Liver (tissue), 9 donors: ENCODE results near the gene AATK. TPM values are rescaled to one million over a fixed set of nuclear protein-coding genes. Genes with fewer than 3 reads are reported as not detected.

Experiments used
- DNase-seq: peaks from one replicate; pipeline ENCODE4 v3.0.0-alpha.2; 2017; ENCODE audit warnings: low spot score
- H3K27ac ChIP-seq, 2 donors: one replicate each; pipeline ENCODE4 v1.7.0; 2013; ENCODE audit warnings: inconsistent platforms in 2 of 2, low read length in 2 of 2, control low read depth in 1 of 2, low read depth in 1 of 2, mild to moderate bottlenecking in 1 of 2
- H3K27me3 ChIP-seq, 4 donors: one replicate each; pipeline versions ENCODE4 v1.6.1 to v1.7.0; 2013; ENCODE audit warnings: low read length in 3 of 4, inconsistent platforms in 1 of 4, mild to moderate bottlenecking in 1 of 4, moderate library complexity in 1 of 4; ENCODE audit not compliant: control insufficient read depth in 4 of 4, insufficient read depth in 4 of 4
- H3K36me3 ChIP-seq, 4 donors: one replicate each; pipeline versions ENCODE4 v1.6.1 to v1.7.0; 2013; ENCODE audit warnings: low read length in 3 of 4, mild to moderate bottlenecking in 3 of 4, low read depth in 1 of 4, moderate library complexity in 1 of 4; ENCODE audit not compliant: control insufficient read depth in 4 of 4, insufficient read depth in 3 of 4
- H3K4me1 ChIP-seq, 4 donors: one replicate each; pipeline versions ENCODE4 v1.6.1 to v1.7.0; 2013; ENCODE audit warnings: low read length in 3 of 4, mild to moderate bottlenecking in 3 of 4, moderate library complexity in 1 of 4; ENCODE audit not compliant: control insufficient read depth in 4 of 4, insufficient read depth in 4 of 4
- H3K4me3 ChIP-seq, 3 donors: one replicate each; pipeline versions ENCODE4 v1.6.1 to v1.7.0; 2013; ENCODE audit warnings: low read length in 3 of 3, control low read depth in 1 of 3, low read depth in 1 of 3, mild to moderate bottlenecking in 1 of 3
- H3K9ac ChIP-seq, 2 donors: one replicate each; pipeline ENCODE4 v1.7.0; 2013; ENCODE audit warnings: low read length in 2 of 2, mild to moderate bottlenecking in 2 of 2, moderate library complexity in 2 of 2, control low read depth in 1 of 2, low read depth in 1 of 2
- H3K9me3 ChIP-seq, 4 donors: one replicate each; pipeline versions ENCODE4 v1.6.1 to v1.7.0; 2013; ENCODE audit warnings: low read length in 3 of 4; ENCODE audit not compliant: control insufficient read depth in 4 of 4
- EGR1 ChIP-seq, 2 donors: IDR thresholded peaks; 2 replicates each; pipeline ENCODE4 v1.6.1; 2016 to 2018; ENCODE audit warnings: antibody characterized with exemption in 2 of 2, low read depth in 2 of 2
- FOXA1 ChIP-seq: IDR thresholded peaks from 2 replicates; pipeline ENCODE4 v1.6.1; 2016; ENCODE audit warnings: antibody characterized with exemption
- FOXA2 ChIP-seq: IDR thresholded peaks from 2 replicates; pipeline ENCODE4 v1.6.1; 2016; ENCODE audit warnings: antibody characterized with exemption
- GABPA ChIP-seq, 2 donors: IDR thresholded peaks in 1 of 2; conservative IDR thresholded peaks in 1 of 2; 2 replicates each; pipeline ENCODE4 v1.6.1; 2016; ENCODE audit warnings: antibody characterized with exemption in 2 of 2, mild to moderate bottlenecking in 1 of 2, moderate library complexity in 1 of 2
- HNF4A ChIP-seq, 2 donors: conservative IDR thresholded peaks; 2 replicates each; pipeline ENCODE4 v1.6.1; 2016; ENCODE audit warnings: antibody characterized with exemption in 2 of 2, mild to moderate bottlenecking in 2 of 2
- HNF4G ChIP-seq: IDR thresholded peaks from 2 replicates; pipeline ENCODE4 v1.6.1; 2016; ENCODE audit warnings: antibody characterized with exemption
- JUND ChIP-seq, 2 donors: IDR thresholded peaks; 2 replicates each; pipeline ENCODE4 v1.6.1; 2016; ENCODE audit warnings: antibody characterized with exemption in 2 of 2
- NR2F2 ChIP-seq: IDR thresholded peaks from 2 replicates; pipeline ENCODE4 v1.6.1; 2016; ENCODE audit warnings: antibody characterized with exemption
- RAD21 ChIP-seq, 2 donors: IDR thresholded peaks; 2 replicates each; pipeline ENCODE4 v1.6.1; 2016; ENCODE audit warnings: antibody characterized with exemption in 2 of 2, mild to moderate bottlenecking in 2 of 2
- RXRA ChIP-seq, 2 donors: IDR thresholded peaks; 2 replicates each; pipeline ENCODE4 v1.6.1; 2017 to 2018; ENCODE audit warnings: antibody characterized with exemption in 2 of 2, mild to moderate bottlenecking in 1 of 2
- SP1 ChIP-seq: IDR thresholded peaks from 2 replicates; pipeline ENCODE4 v1.6.1; 2018; ENCODE audit warnings: antibody characterized with exemption, mild to moderate bottlenecking
- TAF1 ChIP-seq: conservative IDR thresholded peaks from 2 replicates; pipeline ENCODE4 v1.6.1; 2016; ENCODE audit warnings: antibody characterized with exemption, mild to moderate bottlenecking
- YY1 ChIP-seq: IDR thresholded peaks from 2 replicates; pipeline ENCODE4 v1.6.1; 2016; ENCODE audit warnings: antibody characterized with exemption, mild to moderate bottlenecking
- WGBS: extraction: QIAGEN DNeasy Blood & Tissue Kit; methylation state at CpG from one replicate; pipeline ENCODE4 v1.1.7; 2013; 5-methylcytosine and 5-hydroxymethylcytosine counted together
- polyA plus RNA-seq, 2 donors: library from polyadenylated mRNA; stranded (reverse) in 1 of 2; unstranded in 1 of 2; fragments of 200-250 nt in 1 of 2; fragments of >200 nt in 1 of 2; fragmentation: Nextera tagmentation in 1 of 2; extraction: Ambion mirVana in 1 of 2; gene quantifications; one replicate each; pipeline versions ENCODE4 v1.2.1 to v1.2.3, GENCODE V29; 2013 to 2015
- total RNA-seq, 2 donors: library from RNA; depleted of rRNA; stranded (reverse); fragments of >200 nt; gene quantifications; one replicate each; pipeline ENCODE4 v1.2.3, GENCODE V29; 2014
- TF ChIP-seq, protein P1 (sequence below): IDR thresholded peaks from 2 replicates; pipeline ENCODE4 v1.6.1; 2016; ENCODE audit warnings: antibody characterized with exemption, mild to moderate bottlenecking
- TF ChIP-seq, protein P2 (sequence below): IDR thresholded peaks from 2 replicates; pipeline ENCODE4 v1.6.1; 2016; ENCODE audit warnings: antibody characterized with exemption
- TF ChIP-seq, protein P3 (sequence below): fragments of 150-350 bp; IDR thresholded peaks from 2 replicates; pipeline ENCODE4 v1.5.1; 2017; ENCODE audit warnings: improper control_type of control experiment, low read depth, low read length; ENCODE audit not compliant: missing input control
- TF ChIP-seq, protein P4 (sequence below): IDR thresholded peaks from 2 replicates; pipeline ENCODE4 v1.6.1; 2016; ENCODE audit warnings: antibody characterized with exemption
- TF ChIP-seq, protein P5 (sequence below): IDR thresholded peaks from 2 replicates; pipeline ENCODE4 v1.6.1; 2016; ENCODE audit warnings: antibody characterized with exemption
- donor health status: healthy.
- donor health status: healthy.
- donor health status: healthy.
- donor health status: healthy.
- donor health status: healthy.

AATK gene
- total and polyA plus RNA-seq, 4 donors: 0.24 to 2.3 (median 0.62) TPM

DNA sequence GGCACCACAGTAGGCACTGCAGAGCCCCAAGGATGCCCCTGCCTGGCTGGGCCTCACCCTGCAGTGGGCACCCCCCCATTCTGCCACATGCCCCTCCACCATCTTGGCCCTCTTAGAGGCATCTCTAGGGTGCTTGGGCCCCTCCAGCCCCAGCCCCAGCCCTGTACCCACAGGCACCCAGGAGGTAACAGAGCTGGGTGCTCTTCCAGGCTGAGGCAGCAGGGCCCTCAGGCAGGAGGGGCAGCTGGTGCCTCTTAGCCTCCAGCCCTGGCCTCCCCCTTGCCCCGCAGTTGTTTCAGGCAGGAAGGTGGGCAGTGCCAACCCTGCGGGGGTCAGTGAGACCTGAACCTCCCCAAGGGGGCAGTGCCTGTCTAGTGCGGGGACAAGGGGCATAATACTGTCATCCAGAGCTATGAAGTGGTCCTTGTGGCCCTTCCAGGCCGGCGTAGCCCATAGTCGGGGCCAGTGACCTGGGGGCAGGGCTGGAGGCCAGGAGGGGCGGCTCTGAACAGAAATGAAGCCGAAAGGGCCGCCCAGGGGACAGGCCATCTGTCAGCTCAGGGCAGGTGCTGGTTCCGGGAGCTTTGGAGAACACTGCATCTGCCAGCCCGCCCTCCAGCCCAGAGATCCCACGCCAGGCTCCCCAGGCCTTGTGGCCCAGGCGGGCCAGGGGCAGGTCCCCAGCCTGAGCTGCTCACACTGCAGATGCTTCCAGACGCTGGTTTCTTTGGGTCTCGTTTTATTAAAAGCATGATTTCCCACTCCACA lies 4.9 kb upstream of the AATK start:
- no peak for DNase-seq
- H3K9ac ChIP-seq: no peak overlapping the region
- H3K27me3 ChIP-seq: no peaks in the 10 kb centered on the region
- WGBS: 86% methylated on average over 15 of the region's 15 CpGs
- no peak overlapping the region for H3K4me3 ChIP-seq
- TF ChIP-seq JUND (IDR thresholded peaks at IDR 0.05): no peak
- H3K36me3 ChIP-seq: no peaks in the 10 kb centered on the region
- H3K27ac ChIP-seq: no peak overlapping the region
- no peaks in the 10 kb centered on the region for H3K9me3 ChIP-seq
- H3K4me1 ChIP-seq: peaks cover 0 to 3% (median 0%) of the 10 kb centered on the region in 4 donors

DNA sequence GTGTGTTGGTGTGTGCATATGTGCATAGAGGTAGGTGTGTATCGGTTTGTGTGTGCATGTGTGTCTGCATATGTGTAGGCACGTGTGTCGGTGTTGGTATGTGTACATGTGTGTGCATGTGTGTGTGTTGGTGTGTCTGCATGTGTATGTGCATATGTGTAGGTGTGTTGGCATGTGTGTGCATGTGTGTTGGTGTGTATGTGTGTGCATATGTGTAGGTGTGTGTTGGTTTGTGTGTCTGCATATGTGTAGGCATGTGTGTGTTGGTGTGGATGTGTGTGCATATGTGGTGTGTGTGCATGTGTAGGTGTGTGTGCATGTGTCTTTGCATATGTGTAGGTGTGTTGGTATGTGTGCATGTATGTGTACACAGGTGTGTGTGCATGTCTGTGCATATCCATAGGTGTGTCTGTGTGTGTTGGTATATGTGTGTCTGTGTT lies 3.9 kb upstream of the AATK start:
- no peak for DNase-seq
- 97% methylated on average over 3 of the region's 3 CpGs for WGBS
- H3K27ac ChIP-seq: no peak overlapping the region

More for the DNA sequence above, 3.9 kb upstream of the AATK start:
- Histone ChIP-seq H3K27me3 (no peaks in the 10 kb centered on the region), H3K9ac (no peak overlapping the region), H3K9me3 (no peaks in the 10 kb centered on the region), H3K4me3 (no peak overlapping the region), H3K4me1 (peaks cover 0 to 10% (median 2%) of the 10 kb centered on the region in 4 donors), H3K36me3 (no peaks in the 10 kb centered on the region)
- TF ChIP-seq, protein P1, sequence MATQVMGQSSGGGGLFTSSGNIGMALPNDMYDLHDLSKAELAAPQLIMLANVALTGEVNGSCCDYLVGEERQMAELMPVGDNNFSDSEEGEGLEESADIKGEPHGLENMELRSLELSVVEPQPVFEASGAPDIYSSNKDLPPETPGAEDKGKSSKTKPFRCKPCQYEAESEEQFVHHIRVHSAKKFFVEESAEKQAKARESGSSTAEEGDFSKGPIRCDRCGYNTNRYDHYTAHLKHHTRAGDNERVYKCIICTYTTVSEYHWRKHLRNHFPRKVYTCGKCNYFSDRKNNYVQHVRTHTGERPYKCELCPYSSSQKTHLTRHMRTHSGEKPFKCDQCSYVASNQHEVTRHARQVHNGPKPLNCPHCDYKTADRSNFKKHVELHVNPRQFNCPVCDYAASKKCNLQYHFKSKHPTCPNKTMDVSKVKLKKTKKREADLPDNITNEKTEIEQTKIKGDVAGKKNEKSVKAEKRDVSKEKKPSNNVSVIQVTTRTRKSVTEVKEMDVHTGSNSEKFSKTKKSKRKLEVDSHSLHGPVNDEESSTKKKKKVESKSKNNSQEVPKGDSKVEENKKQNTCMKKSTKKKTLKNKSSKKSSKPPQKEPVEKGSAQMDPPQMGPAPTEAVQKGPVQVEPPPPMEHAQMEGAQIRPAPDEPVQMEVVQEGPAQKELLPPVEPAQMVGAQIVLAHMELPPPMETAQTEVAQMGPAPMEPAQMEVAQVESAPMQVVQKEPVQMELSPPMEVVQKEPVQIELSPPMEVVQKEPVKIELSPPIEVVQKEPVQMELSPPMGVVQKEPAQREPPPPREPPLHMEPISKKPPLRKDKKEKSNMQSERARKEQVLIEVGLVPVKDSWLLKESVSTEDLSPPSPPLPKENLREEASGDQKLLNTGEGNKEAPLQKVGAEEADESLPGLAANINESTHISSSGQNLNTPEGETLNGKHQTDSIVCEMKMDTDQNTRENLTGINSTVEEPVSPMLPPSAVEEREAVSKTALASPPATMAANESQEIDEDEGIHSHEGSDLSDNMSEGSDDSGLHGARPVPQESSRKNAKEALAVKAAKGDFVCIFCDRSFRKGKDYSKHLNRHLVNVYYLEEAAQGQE: no peak
- TF ChIP-seq JUND (IDR thresholded peaks at IDR 0.05) (no peak), GABPA (IDR thresholded peaks at IDR 0.05 in 1 of 2, conservative IDR thresholded peaks at IDR 0.05 in 1 of 2) (no peak), FOXA1 (no peak), FOXA2 (no peak), EGR1 (IDR thresholded peaks at IDR 0.05; ENCODE audit: low read depth in 2 of 2) (no peak), TAF1 (no peak), SP1 (no peak), RAD21 (IDR thresholded peaks at IDR 0.05) (no peak), HNF4G (no peak), RXRA (IDR thresholded peaks at IDR 0.05) (no peak), NR2F2 (no peak), YY1 (no peak), HNF4A (conservative IDR thresholded peaks at IDR 0.05) (no peak)
- TF ChIP-seq, protein P2, sequence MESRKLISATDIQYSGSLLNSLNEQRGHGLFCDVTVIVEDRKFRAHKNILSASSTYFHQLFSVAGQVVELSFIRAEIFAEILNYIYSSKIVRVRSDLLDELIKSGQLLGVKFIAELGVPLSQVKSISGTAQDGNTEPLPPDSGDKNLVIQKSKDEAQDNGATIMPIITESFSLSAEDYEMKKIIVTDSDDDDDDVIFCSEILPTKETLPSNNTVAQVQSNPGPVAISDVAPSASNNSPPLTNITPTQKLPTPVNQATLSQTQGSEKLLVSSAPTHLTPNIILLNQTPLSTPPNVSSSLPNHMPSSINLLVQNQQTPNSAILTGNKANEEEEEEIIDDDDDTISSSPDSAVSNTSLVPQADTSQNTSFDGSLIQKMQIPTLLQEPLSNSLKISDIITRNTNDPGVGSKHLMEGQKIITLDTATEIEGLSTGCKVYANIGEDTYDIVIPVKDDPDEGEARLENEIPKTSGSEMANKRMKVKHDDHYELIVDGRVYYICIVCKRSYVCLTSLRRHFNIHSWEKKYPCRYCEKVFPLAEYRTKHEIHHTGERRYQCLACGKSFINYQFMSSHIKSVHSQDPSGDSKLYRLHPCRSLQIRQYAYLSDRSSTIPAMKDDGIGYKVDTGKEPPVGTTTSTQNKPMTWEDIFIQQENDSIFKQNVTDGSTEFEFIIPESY: no peak
- TF ChIP-seq, protein P3, sequence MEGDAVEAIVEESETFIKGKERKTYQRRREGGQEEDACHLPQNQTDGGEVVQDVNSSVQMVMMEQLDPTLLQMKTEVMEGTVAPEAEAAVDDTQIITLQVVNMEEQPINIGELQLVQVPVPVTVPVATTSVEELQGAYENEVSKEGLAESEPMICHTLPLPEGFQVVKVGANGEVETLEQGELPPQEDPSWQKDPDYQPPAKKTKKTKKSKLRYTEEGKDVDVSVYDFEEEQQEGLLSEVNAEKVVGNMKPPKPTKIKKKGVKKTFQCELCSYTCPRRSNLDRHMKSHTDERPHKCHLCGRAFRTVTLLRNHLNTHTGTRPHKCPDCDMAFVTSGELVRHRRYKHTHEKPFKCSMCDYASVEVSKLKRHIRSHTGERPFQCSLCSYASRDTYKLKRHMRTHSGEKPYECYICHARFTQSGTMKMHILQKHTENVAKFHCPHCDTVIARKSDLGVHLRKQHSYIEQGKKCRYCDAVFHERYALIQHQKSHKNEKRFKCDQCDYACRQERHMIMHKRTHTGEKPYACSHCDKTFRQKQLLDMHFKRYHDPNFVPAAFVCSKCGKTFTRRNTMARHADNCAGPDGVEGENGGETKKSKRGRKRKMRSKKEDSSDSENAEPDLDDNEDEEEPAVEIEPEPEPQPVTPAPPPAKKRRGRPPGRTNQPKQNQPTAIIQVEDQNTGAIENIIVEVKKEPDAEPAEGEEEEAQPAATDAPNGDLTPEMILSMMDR: no peak
- TF ChIP-seq, protein P4, sequence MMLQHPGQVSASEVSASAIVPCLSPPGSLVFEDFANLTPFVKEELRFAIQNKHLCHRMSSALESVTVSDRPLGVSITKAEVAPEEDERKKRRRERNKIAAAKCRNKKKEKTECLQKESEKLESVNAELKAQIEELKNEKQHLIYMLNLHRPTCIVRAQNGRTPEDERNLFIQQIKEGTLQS: no peak
- TF ChIP-seq, protein P5, sequence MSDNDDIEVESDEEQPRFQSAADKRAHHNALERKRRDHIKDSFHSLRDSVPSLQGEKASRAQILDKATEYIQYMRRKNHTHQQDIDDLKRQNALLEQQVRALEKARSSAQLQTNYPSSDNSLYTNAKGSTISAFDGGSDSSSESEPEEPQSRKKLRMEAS: no peak
